ENCODE data around the gene RPRD1B.

Gene RPRD1B

GRCh38 chr20:37991157-37991866 is 42.2 kb upstream of the RPRD1B start:
- Histone ChIP-seq H3K27ac (ENCODE audit: insufficient read depth, low read depth, low read length, poor library complexity, severe bottlenecking) (no peak overlapping the region), H3K4me3 (ENCODE audit: insufficient read depth, low read depth, low read length) (no peak overlapping the region), H3K36me3 (ENCODE audit: control insufficient read depth, insufficient read depth, low read length) (peaks cover 21% of the 10 kb centered on the region), H3K4me1 (ENCODE audit: control insufficient read depth, insufficient read depth, low read length) (peaks cover 13% of the 10 kb centered on the region), H3K9me3 (ENCODE audit: control insufficient read depth, low read length) (no peaks in the 10 kb centered on the region), H3K27me3 (ENCODE audit: control insufficient read depth, insufficient read depth, low read length, poor library complexity, severe bottlenecking) (no peaks in the 10 kb centered on the region)
- WGBS, 2 experiments, result 91 to 93% methylated on average over 4 of the region's 4 CpGs

GRCh38 chr20:37991908-37992307 is 41.6 kb upstream of the RPRD1B start:
- H3K27me3 ChIP-seq (ENCODE audit: control insufficient read depth, insufficient read depth, low read length, poor library complexity, severe bottlenecking), result no peaks in the 10 kb centered on the region
- no peaks in the 10 kb centered on the region for H3K9me3 ChIP-seq (ENCODE audit: control insufficient read depth, low read length)
- no peak overlapping the region for H3K27ac ChIP-seq (ENCODE audit: insufficient read depth, low read depth, low read length, poor library complexity, severe bottlenecking)
- peaks cover 26% of the 10 kb centered on the region for H3K36me3 ChIP-seq (ENCODE audit: control insufficient read depth, insufficient read depth, low read length)
- H3K4me3 ChIP-seq (ENCODE audit: insufficient read depth, low read depth, low read length), result no peak overlapping the region
- 96% methylated on average over 4 of the region's 4 CpGs for WGBS, 2 experiments
- H3K4me1 ChIP-seq (ENCODE audit: control insufficient read depth, insufficient read depth, low read length), result peaks cover 10% of the 10 kb centered on the region

- 74 to 79% methylated on average over 5 of the region's 5 CpGs for WGBS, 2 experiments
- Histone ChIP-seq H3K4me1 (ENCODE audit: control insufficient read depth, insufficient read depth, low read length) (no peaks in the 10 kb centered on the region), H3K27ac (ENCODE audit: insufficient read depth, low read depth, low read length, poor library complexity, severe bottlenecking) (no peak overlapping the region), H3K27me3 (ENCODE audit: control insufficient read depth, insufficient read depth, low read length, poor library complexity, severe bottlenecking) (no peaks in the 10 kb centered on the region), H3K36me3 (ENCODE audit: control insufficient read depth, insufficient read depth, low read length) (peaks cover 33% of the 10 kb centered on the region), H3K4me3 (ENCODE audit: insufficient read depth, low read depth, low read length) (no peak overlapping the region), H3K9me3 (ENCODE audit: control insufficient read depth, low read length) (no peaks in the 10 kb centered on the region)
These were observed 40.6 kb upstream of the RPRD1B start for GRCh38 chr20:37992802-37993409.

GRCh38 chr20:37994512-37994911 is 39.0 kb upstream of the RPRD1B start:
- WGBS, 2 experiments, result 77 to 86% methylated on average over 4 of the region's 4 CpGs
- Histone ChIP-seq H3K27me3 (ENCODE audit: control insufficient read depth, insufficient read depth, low read length, poor library complexity, severe bottlenecking) (no peaks in the 10 kb centered on the region), H3K27ac (ENCODE audit: insufficient read depth, low read depth, low read length, poor library complexity, severe bottlenecking) (no peak overlapping the region), H3K4me1 (ENCODE audit: control insufficient read depth, insufficient read depth, low read length) (no peaks in the 10 kb centered on the region), H3K9me3 (ENCODE audit: control insufficient read depth, low read length) (no peaks in the 10 kb centered on the region), H3K36me3 (ENCODE audit: control insufficient read depth, insufficient read depth, low read length) (peaks cover 43% of the 10 kb centered on the region), H3K4me3 (ENCODE audit: insufficient read depth, low read depth, low read length) (no peak overlapping the region)

- Histone ChIP-seq H3K4me3 (ENCODE audit: insufficient read depth, low read depth, low read length) (no peak overlapping the region), H3K36me3 (ENCODE audit: control insufficient read depth, insufficient read depth, low read length) (peaks cover 45% of the 10 kb centered on the region)
These were observed 37.5 kb upstream of the RPRD1B start for GRCh38 chr20:37995856-37996605.

GRCh38 chr20:37997516-37997915 is 36.0 kb upstream of the RPRD1B start:
- H3K9me3 ChIP-seq (ENCODE audit: control insufficient read depth, low read length), result no peaks in the 10 kb centered on the region
- no peak overlapping the region for H3K27ac ChIP-seq (ENCODE audit: insufficient read depth, low read depth, low read length, poor library complexity, severe bottlenecking)
- 89 to 96% methylated on average over 3 of the region's 3 CpGs for WGBS, 2 experiments

More at GRCh38 chr20:37995856-37996605, 37.5 kb upstream of the RPRD1B start:
- no peak overlapping the region for H3K27ac ChIP-seq (ENCODE audit: insufficient read depth, low read depth, low read length, poor library complexity, severe bottlenecking)
- WGBS, 2 experiments, result 91% methylated on average over 9 of the region's 9 CpGs
- no peaks in the 10 kb centered on the region for H3K9me3 ChIP-seq (ENCODE audit: control insufficient read depth, low read length)
- no peaks in the 10 kb centered on the region for H3K27me3 ChIP-seq (ENCODE audit: control insufficient read depth, insufficient read depth, low read length, poor library complexity, severe bottlenecking)
- peaks cover 3% of the 10 kb centered on the region for H3K4me1 ChIP-seq (ENCODE audit: control insufficient read depth, insufficient read depth, low read length)

GRCh38 chr20:37999526-38000263 is 33.9 kb upstream of the RPRD1B start:
- H3K4me1 ChIP-seq (ENCODE audit: control insufficient read depth, insufficient read depth, low read length), result peaks cover 3% of the 10 kb centered on the region
- no peaks in the 10 kb centered on the region for H3K27me3 ChIP-seq (ENCODE audit: control insufficient read depth, insufficient read depth, low read length, poor library complexity, severe bottlenecking)
- H3K36me3 ChIP-seq (ENCODE audit: control insufficient read depth, insufficient read depth, low read length), result peaks cover 59% of the 10 kb centered on the region
- no peaks in the 10 kb centered on the region for H3K9me3 ChIP-seq (ENCODE audit: control insufficient read depth, low read length)
- peak overlapping the region; percentile 31 for H3K27ac ChIP-seq (ENCODE audit: insufficient read depth, low read depth, low read length, poor library complexity, severe bottlenecking)
- 82 to 88% methylated on average over 15 of the region's 15 CpGs for WGBS, 2 experiments
- H3K4me3 ChIP-seq (ENCODE audit: insufficient read depth, low read depth, low read length), result no peak overlapping the region

More at GRCh38 chr20:37997516-37997915, 36.0 kb upstream of the RPRD1B start:
- Histone ChIP-seq H3K4me1 (ENCODE audit: control insufficient read depth, insufficient read depth, low read length) (peaks cover 3% of the 10 kb centered on the region), H3K27me3 (ENCODE audit: control insufficient read depth, insufficient read depth, low read length, poor library complexity, severe bottlenecking) (no peaks in the 10 kb centered on the region), H3K36me3 (ENCODE audit: control insufficient read depth, insufficient read depth, low read length) (peaks cover 47% of the 10 kb centered on the region), H3K4me3 (ENCODE audit: insufficient read depth, low read depth, low read length) (no peak overlapping the region)

GRCh38 chr20:38000293-38000692 is 33.3 kb upstream of the RPRD1B start:
- 90 to 91% methylated on average over 13 of the region's 13 CpGs for WGBS, 2 experiments
- H3K4me3 ChIP-seq (ENCODE audit: insufficient read depth, low read depth, low read length), result no peak overlapping the region
- peaks cover 3% of the 10 kb centered on the region for H3K4me1 ChIP-seq (ENCODE audit: control insufficient read depth, insufficient read depth, low read length)
- no peaks in the 10 kb centered on the region for H3K9me3 ChIP-seq (ENCODE audit: control insufficient read depth, low read length)
- H3K27me3 ChIP-seq (ENCODE audit: control insufficient read depth, insufficient read depth, low read length, poor library complexity, severe bottlenecking), result no peaks in the 10 kb centered on the region
- peak overlapping the region; percentile 31 for H3K27ac ChIP-seq (ENCODE audit: insufficient read depth, low read depth, low read length, poor library complexity, severe bottlenecking)
- peaks cover 55% of the 10 kb centered on the region for H3K36me3 ChIP-seq (ENCODE audit: control insufficient read depth, insufficient read depth, low read length)

- Histone ChIP-seq H3K36me3 (ENCODE audit: control insufficient read depth, insufficient read depth, low read length) (peaks cover 47% of the 10 kb centered on the region), H3K27ac (ENCODE audit: insufficient read depth, low read depth, low read length, poor library complexity, severe bottlenecking) (no peak overlapping the region)
- WGBS, 2 experiments, result 95 to 97% methylated on average over 6 of the region's 6 CpGs
These were observed 32.2 kb upstream of the RPRD1B start for GRCh38 chr20:38001173-38001875.

More at GRCh38 chr20:38001173-38001875, 32.2 kb upstream of the RPRD1B start:
- Histone ChIP-seq H3K27me3 (ENCODE audit: control insufficient read depth, insufficient read depth, low read length, poor library complexity, severe bottlenecking) (no peaks in the 10 kb centered on the region), H3K9me3 (ENCODE audit: control insufficient read depth, low read length) (no peaks in the 10 kb centered on the region), H3K4me1 (ENCODE audit: control insufficient read depth, insufficient read depth, low read length) (peaks cover 3% of the 10 kb centered on the region), H3K4me3 (ENCODE audit: insufficient read depth, low read depth, low read length) (no peak overlapping the region)
